ENCODE data around the gene PALLD. TPM values are rescaled to one million over a fixed set of nuclear protein-coding genes. Genes with fewer than 3 reads are reported as not detected.

Gene PALLD
- total and polyA plus RNA-seq, 12 donors = 30.3 to 203 (median 90.5) TPM

DNA sequence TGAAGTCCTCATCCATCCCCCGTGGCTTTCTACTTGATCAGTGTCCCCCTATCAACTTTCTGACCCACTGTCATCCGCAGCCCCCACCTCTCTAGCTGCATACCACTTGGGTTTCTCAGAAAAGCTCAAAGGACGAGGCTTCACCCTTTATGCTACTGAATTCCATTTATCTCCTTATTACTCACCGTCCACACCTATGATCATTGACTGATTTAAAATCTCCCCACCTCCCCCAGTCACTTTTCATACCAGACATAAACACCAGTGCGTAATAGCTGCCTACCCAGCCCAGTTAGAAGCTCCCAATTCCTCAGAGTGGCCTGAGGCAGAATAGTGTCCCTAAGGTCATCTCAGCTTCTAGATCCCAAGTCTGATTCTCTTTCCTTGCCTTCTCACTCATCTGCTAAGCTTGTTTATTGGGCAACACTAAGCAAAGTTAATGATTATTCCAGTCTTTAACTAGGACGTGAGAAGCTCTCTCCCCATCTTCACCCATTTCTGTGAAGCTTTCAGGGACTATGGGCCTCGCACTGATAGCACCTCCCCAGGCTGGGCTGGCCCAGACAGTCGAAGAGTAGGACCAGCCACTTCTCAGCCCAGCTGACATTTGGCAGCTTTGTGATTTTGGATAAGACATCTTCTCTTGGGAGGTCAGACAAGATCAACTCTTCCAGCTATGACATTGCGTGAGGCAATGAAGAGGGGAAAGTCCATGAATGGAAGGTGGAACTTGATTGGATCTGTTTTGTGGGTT lies 9.4 kb upstream of the PALLD start:
- intact Hi-C loops (cut with DNase I) = no loop called here
- H3K36me3 ChIP-seq (replicated peaks in 1 of 2) = no peaks in the 10 kb centered on the region
- H3K4me3 ChIP-seq = no peak overlapping the region
- no peak for DNase-seq
- 71 to 88% (median 82%) methylated on average over 8 to 9 of the region's 9 CpGs for WGBS, 4 donors
- no peak overlapping the region for H3K27ac ChIP-seq
- TF ChIP-seq, protein P1, sequence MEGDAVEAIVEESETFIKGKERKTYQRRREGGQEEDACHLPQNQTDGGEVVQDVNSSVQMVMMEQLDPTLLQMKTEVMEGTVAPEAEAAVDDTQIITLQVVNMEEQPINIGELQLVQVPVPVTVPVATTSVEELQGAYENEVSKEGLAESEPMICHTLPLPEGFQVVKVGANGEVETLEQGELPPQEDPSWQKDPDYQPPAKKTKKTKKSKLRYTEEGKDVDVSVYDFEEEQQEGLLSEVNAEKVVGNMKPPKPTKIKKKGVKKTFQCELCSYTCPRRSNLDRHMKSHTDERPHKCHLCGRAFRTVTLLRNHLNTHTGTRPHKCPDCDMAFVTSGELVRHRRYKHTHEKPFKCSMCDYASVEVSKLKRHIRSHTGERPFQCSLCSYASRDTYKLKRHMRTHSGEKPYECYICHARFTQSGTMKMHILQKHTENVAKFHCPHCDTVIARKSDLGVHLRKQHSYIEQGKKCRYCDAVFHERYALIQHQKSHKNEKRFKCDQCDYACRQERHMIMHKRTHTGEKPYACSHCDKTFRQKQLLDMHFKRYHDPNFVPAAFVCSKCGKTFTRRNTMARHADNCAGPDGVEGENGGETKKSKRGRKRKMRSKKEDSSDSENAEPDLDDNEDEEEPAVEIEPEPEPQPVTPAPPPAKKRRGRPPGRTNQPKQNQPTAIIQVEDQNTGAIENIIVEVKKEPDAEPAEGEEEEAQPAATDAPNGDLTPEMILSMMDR (IDR thresholded peaks at IDR 0.05) = no peak
- TF ChIP-seq POLR2A (IDR thresholded peaks at IDR 0.05) = no peak
- no peaks in the 10 kb centered on the region for H3K4me1 ChIP-seq (replicated peaks in 1 of 2)
- H3K27me3 ChIP-seq = no peaks in the 10 kb centered on the region
- no peaks in the 10 kb centered on the region for H3K9me3 ChIP-seq (replicated peaks in 1 of 3)

DNA sequence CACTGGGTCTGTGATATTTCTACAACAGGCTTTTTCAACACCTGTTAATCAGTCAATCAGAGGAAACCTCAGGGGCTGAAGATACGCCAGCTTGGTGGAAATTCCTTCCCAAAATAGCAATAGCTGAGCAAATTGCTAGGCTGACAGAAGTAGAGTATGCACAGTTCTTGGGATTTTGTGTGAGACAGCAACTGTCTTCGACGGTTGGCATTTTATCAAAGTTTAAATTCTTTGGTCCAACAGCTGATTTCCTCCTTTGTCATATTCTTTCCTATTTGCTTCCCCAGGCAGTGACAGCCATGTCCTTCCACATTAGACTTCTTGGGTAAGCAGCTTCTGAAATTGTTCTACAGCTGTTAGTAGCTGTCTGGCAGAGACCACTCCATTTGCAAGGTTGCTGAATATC lies 8.0 kb upstream of the PALLD start:
- TF ChIP-seq, protein P1 (IDR thresholded peaks at IDR 0.05) = no peak
- no peak for TF ChIP-seq POLR2A (IDR thresholded peaks at IDR 0.05)
- no peak overlapping the region for H3K27ac ChIP-seq

DNA sequence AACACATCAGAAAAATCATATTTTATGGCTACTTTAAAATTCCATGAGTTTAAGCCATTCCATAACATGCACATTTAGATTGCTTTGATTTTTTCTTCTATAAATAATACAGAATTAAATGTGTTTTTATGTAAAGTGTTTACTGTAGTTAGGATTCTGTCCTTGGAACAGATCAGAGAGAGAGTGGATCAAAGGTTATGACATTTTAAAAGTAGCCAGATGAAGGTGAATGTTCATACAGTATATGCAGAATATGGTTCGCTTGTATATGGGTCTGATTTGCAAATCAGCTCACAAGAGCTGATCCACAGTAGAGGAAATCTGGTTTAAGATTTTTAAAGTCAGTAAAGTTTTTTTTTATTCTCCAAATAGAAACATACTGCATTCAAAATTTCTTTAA lies 7.2 kb upstream of the PALLD start:
- no peaks in the 10 kb centered on the region for H3K4me1 ChIP-seq (replicated peaks in 1 of 2)
- no peak for DNase-seq
- intact Hi-C loops (cut with DNase I) = no loop called here

More for the DNA sequence above, 8.0 kb upstream of the PALLD start:
- H3K9me3 ChIP-seq (replicated peaks in 1 of 3) = no peaks in the 10 kb centered on the region
- intact Hi-C loops (cut with DNase I) = no loop called here
- WGBS, 4 donors = 57 to 63% (median 61%) methylated on average over 3 of the region's 3 CpGs
- H3K36me3 ChIP-seq (replicated peaks in 1 of 2) = no peaks in the 10 kb centered on the region
- no peaks in the 10 kb centered on the region for H3K27me3 ChIP-seq
- no peak overlapping the region for H3K4me3 ChIP-seq
- no peak for DNase-seq
- no peaks in the 10 kb centered on the region for H3K4me1 ChIP-seq (replicated peaks in 1 of 2)

DNA sequence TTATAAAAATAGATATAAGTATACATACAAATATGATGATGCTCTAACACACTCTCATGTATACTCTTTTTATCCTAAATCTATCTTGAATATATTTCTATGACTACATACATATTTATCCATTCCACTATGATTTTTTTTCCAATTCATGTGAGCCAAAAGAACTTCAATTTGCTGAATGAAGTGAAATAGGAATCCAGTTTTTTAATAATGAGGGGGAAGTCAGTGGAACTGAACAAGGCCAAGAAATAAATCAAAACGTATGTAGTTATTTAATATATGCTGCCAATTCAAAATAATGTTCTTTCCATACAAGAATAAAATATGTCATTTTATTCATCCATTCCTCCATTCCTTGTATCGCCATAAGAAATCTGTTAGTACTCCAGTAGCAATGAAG lies 6.1 kb upstream of the PALLD start:
- Histone ChIP-seq H3K27ac (no peak overlapping the region), H3K4me1 (replicated peaks in 1 of 2) (no peaks in the 10 kb centered on the region), H3K36me3 (replicated peaks in 1 of 2) (no peaks in the 10 kb centered on the region), H3K9me3 (replicated peaks in 1 of 3) (no peaks in the 10 kb centered on the region), H3K4me3 (no peak overlapping the region), H3K27me3 (no peaks in the 10 kb centered on the region)
- 78 to 92% (median 86%) methylated on average over 2 of the region's 2 CpGs for WGBS, 4 donors
- intact Hi-C loops (cut with DNase I) = no loop called here
- TF ChIP-seq, protein P1 (IDR thresholded peaks at IDR 0.05) = no peak
- TF ChIP-seq POLR2A (IDR thresholded peaks at IDR 0.05) = no peak
- no peak for DNase-seq

More for the DNA sequence above, 7.2 kb upstream of the PALLD start:
- WGBS, 4 donors = 86 to 93% (median 90%) methylated on average over 1 of the region's 1 CpG
- Histone ChIP-seq H3K27ac (no peak overlapping the region), H3K36me3 (replicated peaks in 1 of 2) (no peaks in the 10 kb centered on the region), H3K9me3 (replicated peaks in 1 of 3) (no peaks in the 10 kb centered on the region), H3K27me3 (no peaks in the 10 kb centered on the region), H3K4me3 (no peak overlapping the region)
- TF ChIP-seq, protein P1 (IDR thresholded peaks at IDR 0.05) = no peak
- TF ChIP-seq POLR2A (IDR thresholded peaks at IDR 0.05) = no peak
